B cell (primary cell): ENCODE data around the gene IGFL3. TPM values are rescaled to one million over a fixed set of nuclear protein-coding genes. Genes with fewer than 3 reads are reported as not detected.

Experiments
- ATAC-seq: fragments of 200-7000 bp; cut with Tn5 transposase; one replicate; pipeline ENCODE4 v1.10.0; 2021; ENCODE audit warnings: low read depth, mild to moderate bottlenecking, moderate number of reproducible peaks, moderate library complexity
- CTCF ChIA-PET: fragments of 350-600 bp; sonication (Branson Sonifier 250); formaldehyde crosslinking; loops from one replicate; lab custom pipeline; 2021; ENCODE audit warnings: antibody characterized with exemption, inconsistent platforms; lab: Charles Lee
- POLR2A ChIA-PET: fragments of 350-600 bp; sonication (Branson Sonifier 250); formaldehyde crosslinking; loops from one replicate; lab custom pipeline; 2021; ENCODE audit warnings: antibody characterized with exemption; lab: Charles Lee
- DNase-seq: peaks from one replicate; pipeline ENCODE4 v3.0.0; 2013
- H2AFZ ChIP-seq: 2 replicates; pipeline ENCODE4 v1.6.1; 2012; ENCODE audit warnings: mild to moderate bottlenecking, low read depth, low read length; ENCODE audit not compliant: insufficient read depth, poor library complexity, severe bottlenecking
- H3K27ac ChIP-seq, 2 donors: 1 replicate in 1 of 2; 2 replicates in 1 of 2; pipeline ENCODE4 v1.5.1; 2012 to 2013; ENCODE audit warnings: low read length in 2 of 2, mild to moderate bottlenecking in 2 of 2, moderate library complexity in 1 of 2
- H3K27me3 ChIP-seq, 4 experiments: fragments of 200-600 bp in 1 of 4; sonication (generic) in 1 of 4; replicated peaks in 1 of 4; 1 replicate in 2 of 4; 2 replicates in 2 of 4; pipeline versions ENCODE4 v1.6.1 to v1.7.0; 2013 to 2016; ENCODE audit warnings: low read length in 3 of 4, mild to moderate bottlenecking in 2 of 4, mixed read lengths in 1 of 4, moderate library complexity in 1 of 4; ENCODE audit not compliant: insufficient read depth in 4 of 4, control insufficient read depth in 3 of 4; ENCODE audit errors: control extremely low read depth in 1 of 4
- H3K36me3 ChIP-seq, 2 experiments: replicated peaks in 1 of 2; 1 replicate in 1 of 2; 2 replicates in 1 of 2; pipeline versions ENCODE4 v1.6.1 to v1.7.1; 2013; ENCODE audit warnings: low read length in 1 of 2; ENCODE audit not compliant: insufficient read depth in 2 of 2, control insufficient read depth in 1 of 2; ENCODE audit errors: control extremely low read depth in 1 of 2, extremely low read depth in 1 of 2
- H3K4me1 ChIP-seq, 2 donors: fragments of 200-600 bp in 1 of 2; sonication (generic) in 1 of 2; 1 replicate in 1 of 2; 2 replicates in 1 of 2; pipeline versions ENCODE4 v1.5.1 to v1.6.1; 2013 to 2017; ENCODE audit warnings: low read length in 2 of 2; ENCODE audit not compliant: control insufficient read depth in 2 of 2, insufficient read depth in 2 of 2
- H3K4me2 ChIP-seq: replicated peaks from 2 replicates; pipeline ENCODE3; 2012; ENCODE audit warnings: mild to moderate bottlenecking, low read depth, low read length; ENCODE audit not compliant: poor library complexity, severe bottlenecking
- H3K4me3 ChIP-seq, 5 experiments: fragments of 200-600 bp in 1 of 5; sonication (generic) in 1 of 5; 1 replicate in 3 of 5; 2 replicates in 2 of 5; pipeline versions ENCODE4 v1.5.1 to v1.7.0; 2011 to 2016; ENCODE audit warnings: low read length in 4 of 5, mild to moderate bottlenecking in 4 of 5, low read depth in 2 of 5, control low read depth in 1 of 5, moderate library complexity in 1 of 5; ENCODE audit not compliant: insufficient read depth in 1 of 5; ENCODE audit errors: control extremely low read depth in 1 of 5, extremely low read depth in 1 of 5
- H3K79me2 ChIP-seq: fragments of 200-600 bp; sonication (generic); one replicate; pipeline ENCODE4 v1.6.0; 2016; ENCODE audit warnings: low read length; ENCODE audit not compliant: control insufficient read depth, insufficient read depth
- H3K9ac ChIP-seq: fragments of 200-600 bp; sonication (generic); 2 replicates; pipeline ENCODE4 v1.6.1; 2017; ENCODE audit warnings: mild to moderate bottlenecking, low read length, moderate library complexity
- H3K9me3 ChIP-seq, 3 donors: one replicate each; pipeline versions ENCODE4 v1.6.1 to v1.7.1; 2013; ENCODE audit warnings: low read length in 2 of 3; ENCODE audit not compliant: control insufficient read depth in 2 of 3, insufficient read depth in 1 of 3; ENCODE audit errors: control extremely low read depth in 1 of 3
- H4K20me1 ChIP-seq: 2 replicates; pipeline ENCODE4 v1.6.0; 2012; ENCODE audit warnings: mild to moderate bottlenecking, low read length; ENCODE audit not compliant: insufficient read depth, control insufficient read depth, poor library complexity, severe bottlenecking
- H3K27ac Mint-ChIP-seq: one replicate; pipeline ENCODE4 v1.8.0; 2021; ENCODE audit warnings: mixed read lengths
- H3K27me3 Mint-ChIP-seq: one replicate; pipeline ENCODE4 v1.8.0; 2021; ENCODE audit warnings: mixed read lengths
- H3K4me1 Mint-ChIP-seq: one replicate; pipeline ENCODE4 v1.8.0; 2021; ENCODE audit warnings: mixed read lengths
- H3K4me3 Mint-ChIP-seq: one replicate; pipeline ENCODE4 v1.8.0; 2021; ENCODE audit warnings: mixed read lengths
- H3K9me3 Mint-ChIP-seq: one replicate; pipeline ENCODE4 v1.8.0; 2022; ENCODE audit warnings: mixed read lengths; ENCODE audit not compliant: insufficient read depth
- CTCF ChIP-seq: fragments of 200-600 bp; IDR thresholded peaks from one replicate; pipeline ENCODE4 v1.8.0; 2022; ENCODE audit warnings: antibody characterized with exemption, mild to moderate bottlenecking
- EZH2 ChIP-seq: IDR thresholded peaks from 2 replicates; pipeline ENCODE4 v1.6.1; 2012; ENCODE audit warnings: borderline replicate concordance, low read depth, mild to moderate bottlenecking, moderate library complexity, low read length; ENCODE audit not compliant: insufficient read depth, poor library complexity, severe bottlenecking
- WGBS: methylation state at CpG from one replicate; pipeline ENCODE4 v1.1.5; 2013; ENCODE audit warnings: missing lambda C conversion rate; ENCODE audit not compliant: insufficient coverage; 5-methylcytosine and 5-hydroxymethylcytosine counted together
- intact Hi-C: fragments of 100-400 bp; cut with micrococcal nuclease; formaldehyde crosslinking; loops from one replicate; pipeline ENCODE4 v1.10.0; 2022
- polyA plus RNA-seq: library from polyadenylated mRNA; depleted of rRNA; stranded (reverse); fragments of >200 nt; gene quantifications from 2 replicates; pipeline ENCODE4 v1.2.3, GENCODE V29; 2012
- total RNA-seq, 2 donors: library from RNA; stranded (reverse); fragments of 120-200 nt in 1 of 2; gene quantifications; 1 replicate in 1 of 2; 2 replicates in 1 of 2; pipeline versions ENCODE4 v1.2.3 to v1.2.4, GENCODE V29; 2013 to 2022

IGFL3 gene
- total and polyA plus RNA-seq, 2 donors (not counting 1 experiment from before 2014, with no cell fraction given) = not detected

GRCh38 chr19:46147166-46147740, 22.8 kb upstream of the IGFL3 start:
- ATAC-seq (no peak), DNase-seq (no peak)
- H3K79me2 ChIP-seq = no peaks in the 10 kb centered on the region
- ChIA-PET POLR2A (no interaction called here), CTCF (no interaction called here)
- H3K36me3 ChIP-seq = no peaks in the 10 kb centered on the region
- TF ChIP-seq EZH2 (no peak), CTCF (no peak)
- no peaks in the 10 kb centered on the region for H3K4me1 Mint-ChIP-seq
- no peak overlapping the region for H3K4me3 Mint-ChIP-seq
- H3K9ac ChIP-seq = no peak overlapping the region
- H3K27me3 ChIP-seq = no peaks in the 10 kb centered on the region
- no peaks in the 10 kb centered on the region for H3K9me3 ChIP-seq
- no peak overlapping the region for H3K27ac ChIP-seq
- no peaks in the 10 kb centered on the region for H4K20me1 ChIP-seq
- intact Hi-C loops = no loop called here
- 60% methylated on average over 1 of the region's 8 CpGs for WGBS
- no peaks in the 10 kb centered on the region for H3K9me3 Mint-ChIP-seq
- no peaks in the 10 kb centered on the region for H3K4me1 ChIP-seq
- no peak overlapping the region for H2AFZ ChIP-seq
- H3K4me3 ChIP-seq = no peak overlapping the region
- H3K27me3 Mint-ChIP-seq = peaks cover 35% of the 10 kb centered on the region
- H3K27ac Mint-ChIP-seq = no peak overlapping the region
- no peak overlapping the region for H3K4me2 ChIP-seq

- no peaks in the 10 kb centered on the region for H3K9me3 ChIP-seq
- no peak for DNase-seq
- WGBS = no CpG with 5 or more reads among the region's 3 CpGs
- ChIA-PET POLR2A (no interaction called here), CTCF (no interaction called here)
- H3K9ac ChIP-seq = no peak overlapping the region
- no peak for TF ChIP-seq CTCF
- TF ChIP-seq EZH2 = no peak
- no peaks in the 10 kb centered on the region for H3K4me1 Mint-ChIP-seq
- peaks cover 32% of the 10 kb centered on the region for H3K27me3 Mint-ChIP-seq
- no peaks in the 10 kb centered on the region for H4K20me1 ChIP-seq
- H3K27ac ChIP-seq = no peak overlapping the region
- H3K4me3 ChIP-seq = no peak overlapping the region
- H2AFZ ChIP-seq = no peak overlapping the region
- no peaks in the 10 kb centered on the region for H3K4me1 ChIP-seq
- no peak overlapping the region for H3K27ac Mint-ChIP-seq
- H3K4me2 ChIP-seq = no peak overlapping the region
- no peak for ATAC-seq
- no peaks in the 10 kb centered on the region for H3K36me3 ChIP-seq
- intact Hi-C loops = no loop called here
- H3K9me3 Mint-ChIP-seq = no peaks in the 10 kb centered on the region
- no peak overlapping the region for H3K4me3 Mint-ChIP-seq
- H3K27me3 ChIP-seq = peaks cover 0 to 5% (median under 1%) of the 10 kb centered on the region in 4 experiments
- H3K79me2 ChIP-seq = no peaks in the 10 kb centered on the region
These were observed 20.3 kb upstream of the IGFL3 start for GRCh38 chr19:46144756-46145155.
